Osteocyte (in vitro differentiated cells): ENCODE measurements around the gene MIAT. TPM values are rescaled to one million over a fixed set of nuclear protein-coding genes. Genes with fewer than 3 reads are reported as not detected.

Source experiments
- DNase-seq: peaks from one replicate; pipeline ENCODE4 v3.0.0; 2021; ENCODE audit warnings: mixed read lengths; ENCODE audit not compliant: unreplicated experiment; ENCODE audit errors: extremely low spot score
- H3K27ac Mint-ChIP-seq: one replicate; pipeline ENCODE4 v1.8.0; 2021; ENCODE audit warnings: mild to moderate bottlenecking, mixed read lengths; ENCODE audit not compliant: unreplicated experiment
- H3K27me3 Mint-ChIP-seq: one replicate; pipeline ENCODE4 v1.8.0; 2021; ENCODE audit warnings: mixed read lengths; ENCODE audit not compliant: unreplicated experiment
- H3K36me3 Mint-ChIP-seq: one replicate; pipeline ENCODE4 v1.8.0; 2021; ENCODE audit warnings: mixed read lengths; ENCODE audit not compliant: unreplicated experiment
- H3K4me1 Mint-ChIP-seq: one replicate; pipeline ENCODE4 v1.8.0; 2021; ENCODE audit warnings: mixed read lengths; ENCODE audit not compliant: unreplicated experiment
- H3K4me3 Mint-ChIP-seq: one replicate; pipeline ENCODE4 v1.8.0; 2021; ENCODE audit warnings: mild to moderate bottlenecking, moderate library complexity, mixed read lengths; ENCODE audit not compliant: unreplicated experiment
- H3K9me3 Mint-ChIP-seq: one replicate; pipeline ENCODE4 v1.8.0; 2021; ENCODE audit warnings: mixed read lengths; ENCODE audit not compliant: unreplicated experiment
- CTCF ChIP-seq: fragments of 200-600 bp; sonication (generic); IDR thresholded peaks from 2 replicates; pipeline ENCODE4 v1.5.0; 2021; ENCODE audit warnings: antibody characterized with exemption, mild to moderate bottlenecking, moderate library complexity
- total RNA-seq: library from RNA; stranded (reverse); gene quantifications from 2 replicates; pipeline ENCODE4 v1.2.1, GENCODE V29; 2021

The MIAT gene
- total RNA-seq, 1 donor from 2014 or later: 3.3 TPM

GRCh38 chr22:26691377-26691716 lies 34.0 kb downstream of the MIAT start:
- TF ChIP-seq CTCF: no peak
- H3K4me1 Mint-ChIP-seq: peaks cover 2% of the 10 kb centered on the region
- H3K27me3 Mint-ChIP-seq: no peaks in the 10 kb centered on the region

GRCh38 chr22:26692215-26692614 lies 34.8 kb downstream of the MIAT start:
- no peak overlapping the region for H3K27ac Mint-ChIP-seq
- H3K4me3 Mint-ChIP-seq: no peak overlapping the region
- H3K4me1 Mint-ChIP-seq: peaks cover 2% of the 10 kb centered on the region
- H3K27me3 Mint-ChIP-seq: no peaks in the 10 kb centered on the region
- no peaks in the 10 kb centered on the region for H3K9me3 Mint-ChIP-seq
- no peak for TF ChIP-seq CTCF
- peaks cover 28% of the 10 kb centered on the region for H3K36me3 Mint-ChIP-seq
- DNase-seq: no peak

More at GRCh38 chr22:26691377-26691716, 34.0 kb downstream of the MIAT start:
- H3K36me3 Mint-ChIP-seq: peaks cover 25% of the 10 kb centered on the region
- H3K27ac Mint-ChIP-seq: no peak overlapping the region
- H3K4me3 Mint-ChIP-seq: no peak overlapping the region
- H3K9me3 Mint-ChIP-seq: no peaks in the 10 kb centered on the region
- DNase-seq: no peak

GRCh38 chr22:26697151-26697550 lies 39.8 kb downstream of the MIAT start:
- Mint-ChIP-seq H3K4me1 (no peaks in the 10 kb centered on the region), H3K9me3 (peaks cover 6% of the 10 kb centered on the region), H3K4me3 (no peak overlapping the region), H3K27ac (no peak overlapping the region), H3K27me3 (no peaks in the 10 kb centered on the region), H3K36me3 (peaks cover 45% of the 10 kb centered on the region)
- no peak for TF ChIP-seq CTCF
- DNase-seq: no peak

- Mint-ChIP-seq H3K9me3 (peaks cover 6% of the 10 kb centered on the region), H3K27ac (no peak overlapping the region), H3K36me3 (peaks cover 38% of the 10 kb centered on the region), H3K27me3 (no peaks in the 10 kb centered on the region), H3K4me1 (peaks cover 7% of the 10 kb centered on the region), H3K4me3 (no peak overlapping the region)
- no peak for DNase-seq
- TF ChIP-seq CTCF: no peak
Measured at GRCh38 chr22:26700462-26700861, 43.1 kb downstream of the MIAT start.

GRCh38 chr22:26700886-26701285 lies 43.5 kb downstream of the MIAT start:
- Mint-ChIP-seq H3K4me1 (peaks cover 10% of the 10 kb centered on the region), H3K36me3 (peaks cover 34% of the 10 kb centered on the region), H3K27ac (no peak overlapping the region), H3K9me3 (peaks cover 6% of the 10 kb centered on the region), H3K4me3 (no peak overlapping the region), H3K27me3 (no peaks in the 10 kb centered on the region)
- no peak for TF ChIP-seq CTCF
- DNase-seq: no peak
